HUES6 (cell line): ENCODE results near the gene FAM169A.
"Not testable (repeated sequence)": the region's sequence is repeated elsewhere in the genome, so short reads cannot be mapped to it uniquely, and the experiment has no call there.

Experiments
- H3K27ac ChIP-seq: 2 replicates; pipeline ENCODE4 v1.7.0; 2013; ENCODE audit warnings: low read depth, mild to moderate bottlenecking, low read length, inconsistent platforms
- H3K27me3 ChIP-seq: 2 replicates; pipeline ENCODE4 v1.6.1; 2013; ENCODE audit warnings: low read length; ENCODE audit not compliant: control insufficient read depth, insufficient read depth
- H3K36me3 ChIP-seq: 2 replicates; pipeline ENCODE4 v1.6.1; 2013; ENCODE audit warnings: low read length; ENCODE audit not compliant: control insufficient read depth, insufficient read depth
- H3K4me1 ChIP-seq: 2 replicates; pipeline ENCODE4 v1.6.1; 2013; ENCODE audit warnings: low read length; ENCODE audit not compliant: control insufficient read depth, insufficient read depth
- H3K4me3 ChIP-seq: 2 replicates; pipeline ENCODE4 v1.5.1; 2013; ENCODE audit warnings: low read depth, low read length
- H3K9ac ChIP-seq: one replicate; pipeline ENCODE4 v1.6.1; 2013; ENCODE audit warnings: mild to moderate bottlenecking, low read length
- H3K9me3 ChIP-seq: 2 replicates; pipeline ENCODE4 v1.6.1; 2013; ENCODE audit warnings: low read depth, low read length; ENCODE audit not compliant: control insufficient read depth, insufficient read depth

The FAM169A gene

GRCh38 chr5:74765201-74765600, 101.0 kb downstream of the FAM169A start:
- Histone ChIP-seq H3K9ac (peak overlapping the region; percentile 29), H3K27me3 (no peaks in the 10 kb centered on the region), H3K36me3 (peaks cover 45% of the 10 kb centered on the region)

GRCh38 chr5:74763504-74763903, 102.7 kb downstream of the FAM169A start:
- Histone ChIP-seq H3K9ac (no peak overlapping the region), H3K27ac (no peak overlapping the region), H3K9me3 (no peaks in the 10 kb centered on the region), H3K36me3 (peaks cover 44% of the 10 kb centered on the region), H3K4me1 (peaks cover 4% of the 10 kb centered on the region; the same call in 1 of the 2 replicates), H3K4me3 (no peak overlapping the region), H3K27me3 (no peaks in the 10 kb centered on the region)

More at GRCh38 chr5:74765201-74765600, 101.0 kb downstream of the FAM169A start:
- Histone ChIP-seq H3K27ac (no peak overlapping the region), H3K9me3 (no peaks in the 10 kb centered on the region), H3K4me3 (peak overlapping the region; percentile 23; the same call in 1 of the 2 replicates), H3K4me1 (peaks cover 4% of the 10 kb centered on the region; the same call in 1 of the 2 replicates)

GRCh38 chr5:74762599-74762998, 103.6 kb downstream of the FAM169A start:
- H3K27ac ChIP-seq = no peak overlapping the region
- H3K36me3 ChIP-seq = peaks cover 53% of the 10 kb centered on the region
- no peaks in the 10 kb centered on the region for H3K9me3 ChIP-seq
- H3K27me3 ChIP-seq = no peaks in the 10 kb centered on the region
- no peak overlapping the region for H3K4me3 ChIP-seq
- H3K9ac ChIP-seq = no peak overlapping the region
- no peaks in the 10 kb centered on the region for H3K4me1 ChIP-seq

- no peak overlapping the region for H3K9ac ChIP-seq
- H3K36me3 ChIP-seq = peaks cover 65% of the 10 kb centered on the region
- H3K4me3 ChIP-seq = no peak overlapping the region
- no peaks in the 10 kb centered on the region for H3K27me3 ChIP-seq
- H3K9me3 ChIP-seq = no peaks in the 10 kb centered on the region; the same call in 1 of the 2 replicates
- no peaks in the 10 kb centered on the region for H3K4me1 ChIP-seq
- no peak overlapping the region for H3K27ac ChIP-seq
These were observed 104.9 kb downstream of the FAM169A start for GRCh38 chr5:74761241-74761640.

GRCh38 chr5:74748742-74749141, 117.4 kb downstream of the FAM169A start:
- not testable (repeated sequence) for H3K9ac ChIP-seq, H3K4me3 ChIP-seq, H3K27me3 ChIP-seq, H3K9me3 ChIP-seq, H3K4me1 ChIP-seq, H3K27ac ChIP-seq
- peaks cover 73% of the 10 kb centered on the region for H3K36me3 ChIP-seq

GRCh38 chr5:74738406-74738805, 127.8 kb downstream of the FAM169A start:
- no peak overlapping the region for H3K4me3 ChIP-seq
- peaks cover 88% of the 10 kb centered on the region for H3K36me3 ChIP-seq
- H3K27ac ChIP-seq = no peak overlapping the region
- H3K9ac ChIP-seq = no peak overlapping the region
- H3K9me3 ChIP-seq = no peaks in the 10 kb centered on the region
- no peaks in the 10 kb centered on the region for H3K4me1 ChIP-seq
- H3K27me3 ChIP-seq = no peaks in the 10 kb centered on the region

GRCh38 chr5:74736759-74737158, 129.4 kb downstream of the FAM169A start:
- Histone ChIP-seq H3K27me3 (no peaks in the 10 kb centered on the region), H3K9ac (no peak overlapping the region), H3K27ac (no peak overlapping the region), H3K4me1 (no peaks in the 10 kb centered on the region), H3K36me3 (peaks cover 81% of the 10 kb centered on the region), H3K4me3 (no peak overlapping the region), H3K9me3 (no peaks in the 10 kb centered on the region)
